Mammary epithelial cell (primary cell): Measurements from ENCODE around the gene BNC1.

Source experiments
- EZH2 ChIP-seq: IDR thresholded peaks from 2 replicates; pipeline ENCODE4 v1.6.1; 2012; ENCODE audit warnings: low read length, inconsistent platforms, borderline replicate concordance
- TF ChIP-seq, protein P1 (sequence below), 2 donors: IDR thresholded peaks in 1 of 2; conservative IDR thresholded peaks in 1 of 2; 2 replicates each; pipeline ENCODE4 v1.5.1; 2011 to 2012; ENCODE audit warnings: inconsistent platforms in 2 of 2, low read length in 2 of 2, mild to moderate bottlenecking in 2 of 2, control low read depth in 1 of 2, low read depth in 1 of 2; ENCODE audit not compliant: insufficient read depth in 1 of 2; ENCODE audit errors: extremely low read depth in 1 of 2

DNA sequence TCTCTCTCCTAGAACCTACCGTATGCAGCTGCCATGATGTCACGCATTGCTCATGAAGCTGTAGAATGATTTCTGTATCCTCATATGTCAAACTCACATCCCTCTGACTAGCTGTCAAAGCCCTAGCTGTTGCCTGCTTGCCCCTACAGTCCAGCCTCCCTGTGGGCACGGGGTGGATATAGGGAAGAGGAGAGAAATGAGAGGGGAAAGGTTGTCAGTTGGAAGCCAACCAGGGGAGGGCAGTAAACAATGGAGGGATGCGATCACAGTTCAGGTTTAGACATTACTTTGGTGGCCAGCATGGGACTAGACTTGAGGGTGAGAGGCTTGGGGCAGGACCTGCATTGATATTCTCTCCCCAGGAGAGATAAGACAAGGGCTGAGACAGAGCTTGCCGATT, 75.1 kb downstream of the BNC1 start:
- TF ChIP-seq, protein P1, sequence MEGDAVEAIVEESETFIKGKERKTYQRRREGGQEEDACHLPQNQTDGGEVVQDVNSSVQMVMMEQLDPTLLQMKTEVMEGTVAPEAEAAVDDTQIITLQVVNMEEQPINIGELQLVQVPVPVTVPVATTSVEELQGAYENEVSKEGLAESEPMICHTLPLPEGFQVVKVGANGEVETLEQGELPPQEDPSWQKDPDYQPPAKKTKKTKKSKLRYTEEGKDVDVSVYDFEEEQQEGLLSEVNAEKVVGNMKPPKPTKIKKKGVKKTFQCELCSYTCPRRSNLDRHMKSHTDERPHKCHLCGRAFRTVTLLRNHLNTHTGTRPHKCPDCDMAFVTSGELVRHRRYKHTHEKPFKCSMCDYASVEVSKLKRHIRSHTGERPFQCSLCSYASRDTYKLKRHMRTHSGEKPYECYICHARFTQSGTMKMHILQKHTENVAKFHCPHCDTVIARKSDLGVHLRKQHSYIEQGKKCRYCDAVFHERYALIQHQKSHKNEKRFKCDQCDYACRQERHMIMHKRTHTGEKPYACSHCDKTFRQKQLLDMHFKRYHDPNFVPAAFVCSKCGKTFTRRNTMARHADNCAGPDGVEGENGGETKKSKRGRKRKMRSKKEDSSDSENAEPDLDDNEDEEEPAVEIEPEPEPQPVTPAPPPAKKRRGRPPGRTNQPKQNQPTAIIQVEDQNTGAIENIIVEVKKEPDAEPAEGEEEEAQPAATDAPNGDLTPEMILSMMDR (conservative IDR thresholded peaks at IDR 0.05 in 1 of 2, IDR thresholded peaks at IDR 0.05 in 1 of 2; ENCODE audit: extremely low read depth in 1 of 2, insufficient read depth in 1 of 2, low read depth in 1 of 2, low read length in 2 of 2), result no peak
- no peak for TF ChIP-seq EZH2
